Measurements from ENCODE around the gene GINS2. TPM values are rescaled to one million over a fixed set of nuclear protein-coding genes. Genes with fewer than 3 reads are reported as not detected.

Gene GINS2
- polyA plus RNA-seq, 1 experiment: 5.1 TPM

GRCh38 chr16:85659805-85660511, 28.8 kb downstream of the GINS2 start:
- H3K27me3 ChIP-seq (ENCODE audit: control insufficient read depth, insufficient read depth, low read length): no peaks in the 10 kb centered on the region
- TF ChIP-seq, protein P1, sequence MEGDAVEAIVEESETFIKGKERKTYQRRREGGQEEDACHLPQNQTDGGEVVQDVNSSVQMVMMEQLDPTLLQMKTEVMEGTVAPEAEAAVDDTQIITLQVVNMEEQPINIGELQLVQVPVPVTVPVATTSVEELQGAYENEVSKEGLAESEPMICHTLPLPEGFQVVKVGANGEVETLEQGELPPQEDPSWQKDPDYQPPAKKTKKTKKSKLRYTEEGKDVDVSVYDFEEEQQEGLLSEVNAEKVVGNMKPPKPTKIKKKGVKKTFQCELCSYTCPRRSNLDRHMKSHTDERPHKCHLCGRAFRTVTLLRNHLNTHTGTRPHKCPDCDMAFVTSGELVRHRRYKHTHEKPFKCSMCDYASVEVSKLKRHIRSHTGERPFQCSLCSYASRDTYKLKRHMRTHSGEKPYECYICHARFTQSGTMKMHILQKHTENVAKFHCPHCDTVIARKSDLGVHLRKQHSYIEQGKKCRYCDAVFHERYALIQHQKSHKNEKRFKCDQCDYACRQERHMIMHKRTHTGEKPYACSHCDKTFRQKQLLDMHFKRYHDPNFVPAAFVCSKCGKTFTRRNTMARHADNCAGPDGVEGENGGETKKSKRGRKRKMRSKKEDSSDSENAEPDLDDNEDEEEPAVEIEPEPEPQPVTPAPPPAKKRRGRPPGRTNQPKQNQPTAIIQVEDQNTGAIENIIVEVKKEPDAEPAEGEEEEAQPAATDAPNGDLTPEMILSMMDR (IDR thresholded peaks at IDR 0.05; ENCODE audit: low read depth, low read length): peak; percentile 90
- no peak overlapping the region for H3K27ac ChIP-seq (ENCODE audit: low read depth, low read length)
- POLR2A ChIA-PET: interaction anchor here (0.6 kb wide), 1 partner anchor 12 kb away, joined by 3 read pairs; no protein-coding TSS in a partner anchor
- no peaks in the 10 kb centered on the region; the same call in 1 of the 2 replicates for H3K9me3 ChIP-seq (ENCODE audit: control insufficient read depth, insufficient read depth, low read length)
- CTCF ChIA-PET: interaction anchor here (0.5 to 2.5 kb wide), 13 partner anchors 11 to 233 kb away, joined by 3 to 9 read pairs (median 3); no protein-coding TSS in a partner anchor
- no peak for DNase-seq (ENCODE audit: low read depth, low spot score)
- no peak overlapping the region for H3K4me3 ChIP-seq (ENCODE audit: low read depth, low read length)

DNA sequence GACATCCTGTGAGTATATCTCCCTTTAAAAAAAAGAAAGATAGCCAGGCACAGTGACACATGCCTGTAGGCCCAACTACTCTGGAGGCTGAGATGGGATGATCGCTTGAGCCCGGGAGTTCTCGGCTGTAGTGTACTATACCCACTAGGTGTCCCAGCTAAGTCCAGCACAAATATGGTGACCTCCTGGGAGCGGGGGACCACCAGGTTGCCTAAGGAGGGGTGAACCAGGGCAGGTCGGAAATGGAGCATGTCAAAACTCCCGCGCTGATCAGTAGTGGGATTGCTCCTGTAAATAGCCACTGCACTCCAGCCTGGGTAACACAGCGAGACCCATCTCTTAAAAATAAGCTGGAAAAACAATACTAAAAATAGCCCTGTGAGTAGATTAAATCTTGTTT, 29.4 kb downstream of the GINS2 start:
- Histone ChIP-seq H3K4me3 (ENCODE audit: low read depth, low read length) (no peak overlapping the region), H3K27ac (ENCODE audit: low read depth, low read length) (no peak overlapping the region), H3K9me3 (ENCODE audit: control insufficient read depth, insufficient read depth, low read length) (no peaks in the 10 kb centered on the region; the same call in 1 of the 2 replicates), H3K27me3 (ENCODE audit: control insufficient read depth, insufficient read depth, low read length) (no peaks in the 10 kb centered on the region)
- CTCF ChIA-PET: interaction anchor here (0.5 to 2.5 kb wide), 11 partner anchors 10 to 232 kb away, joined by 3 to 9 read pairs (median 3); no protein-coding TSS in a partner anchor
- POLR2A ChIA-PET: no interaction called here
- no peak for DNase-seq (ENCODE audit: low read depth, low spot score)
- TF ChIP-seq, protein P1 (IDR thresholded peaks at IDR 0.05; ENCODE audit: low read depth, low read length): no peak

- no peak for DNase-seq (ENCODE audit: low read depth, low spot score)
- ChIA-PET POLR2A (no interaction called here), CTCF (interaction anchor here (0.6 to 2.5 kb wide), 12 partner anchors 9 to 232 kb away, joined by 3 to 9 read pairs (median 4); no protein-coding TSS in a partner anchor)
- Histone ChIP-seq H3K9me3 (ENCODE audit: control insufficient read depth, insufficient read depth, low read length) (no peaks in the 10 kb centered on the region; the same call in 1 of the 2 replicates), H3K4me3 (ENCODE audit: low read depth, low read length) (no peak overlapping the region), H3K27ac (ENCODE audit: low read depth, low read length) (no peak overlapping the region), H3K27me3 (ENCODE audit: control insufficient read depth, insufficient read depth, low read length) (no peaks in the 10 kb centered on the region)
- TF ChIP-seq, protein P1 (IDR thresholded peaks at IDR 0.05; ENCODE audit: low read depth, low read length): no peak
Measured at GRCh38 chr16:85658504-85659326, 30.0 kb downstream of the GINS2 start.

DNA sequence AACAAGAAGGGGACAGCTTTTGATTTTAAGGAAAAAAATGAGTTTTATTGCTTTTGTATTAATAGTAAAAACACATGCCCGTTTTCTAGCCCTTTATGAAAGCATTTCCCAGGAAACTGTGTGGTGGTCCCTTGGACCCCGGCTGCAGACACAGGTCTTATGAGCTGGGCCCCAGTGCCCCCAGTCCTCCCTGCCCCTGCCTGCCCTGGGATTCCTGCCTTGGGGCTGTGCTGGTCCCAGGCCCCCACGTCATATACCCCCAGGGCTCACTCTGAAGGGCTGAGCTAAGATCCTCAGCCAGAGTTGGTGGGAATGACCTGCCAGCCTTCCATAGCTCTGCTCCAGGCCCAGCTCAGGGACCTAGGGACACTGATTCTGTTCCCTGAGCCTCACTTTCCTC, 30.8 kb downstream of the GINS2 start:
- H3K9me3 ChIP-seq (ENCODE audit: control insufficient read depth, insufficient read depth, low read length): no peaks in the 10 kb centered on the region; the same call in 1 of the 2 replicates
- H3K27me3 ChIP-seq (ENCODE audit: control insufficient read depth, insufficient read depth, low read length): no peaks in the 10 kb centered on the region
- TF ChIP-seq, protein P1 (IDR thresholded peaks at IDR 0.05; ENCODE audit: low read depth, low read length): no peak
- no peak overlapping the region for H3K27ac ChIP-seq (ENCODE audit: low read depth, low read length)
- CTCF ChIA-PET: interaction anchor here (0.6 to 1.7 kb wide), 3 partner anchors 30 to 59 kb away, joined by 4 to 9 read pairs (median 9); no protein-coding TSS in a partner anchor
- POLR2A ChIA-PET: no interaction called here
- no peak overlapping the region for H3K4me3 ChIP-seq (ENCODE audit: low read depth, low read length)
- DNase-seq (ENCODE audit: low read depth, low spot score): no peak
